AG04449 (cell line): ENCODE results near the gene DAB2IP.
A peak's percentile ranks its signal among the peaks of the same experiment; 100 is the strongest.

ENCODE experiments used
- CTCF ChIA-PET: fragments of 350-600 bp; formaldehyde crosslinking; extraction: SDS; loops from one replicate; lab custom pipeline; 2021; ENCODE audit warnings: antibody characterized with exemption; lab: Yijun Ruan, JAX
- POLR2A ChIA-PET: fragments of 400-600, 350-600 bp; formaldehyde crosslinking; extraction: SDS; loops from one replicate; lab custom pipeline; 2020; ENCODE audit warnings: antibody characterized with exemption, inconsistent platforms; lab: Yijun Ruan, JAX
- DNase-seq: peaks from one replicate; pipeline ENCODE4 v3.0.0-alpha.2; 2010; ENCODE audit warnings: low read depth, low spot score
- H3K4me3 ChIP-seq: 2 replicates; pipeline ENCODE4 v1.5.1; 2011; ENCODE audit warnings: low read depth, mild to moderate bottlenecking, control low read depth, low read length
- CTCF ChIP-seq: IDR thresholded peaks from one replicate; pipeline ENCODE4 v1.5.1; 2011; ENCODE audit warnings: mild to moderate bottlenecking, moderate library complexity, low read length, control low read depth, inconsistent platforms; ENCODE audit not compliant: insufficient read depth; ENCODE audit errors: missing control alignments

DAB2IP gene

GRCh38 chr9:121608168-121608853 lies 43.1 kb upstream of the DAB2IP start:
- TF ChIP-seq CTCF: no peak
- ChIA-PET POLR2A (no interaction called here), CTCF (interaction anchor here (1.0 to 2.5 kb wide), 3 partner anchors 10 to 62 kb away, joined by 3 to 9 read pairs (median 3); no protein-coding TSS in a partner anchor)
- no peak overlapping the region; the same call in 1 of the 2 replicates for H3K4me3 ChIP-seq
- DNase-seq: no peak

GRCh38 chr9:121609822-121610637 lies 41.4 kb upstream of the DAB2IP start:
- ChIA-PET CTCF (interaction anchor here (0.9 to 2.5 kb wide), 7 partner anchors 9 to 71 kb away, joined by 3 to 10 read pairs (median 6); no protein-coding TSS in a partner anchor), POLR2A (no interaction called here)
- TF ChIP-seq CTCF: no peak
- DNase-seq: peak; percentile 36
- no peak overlapping the region for H3K4me3 ChIP-seq

GRCh38 chr9:121610638-121610953 lies 40.8 kb upstream of the DAB2IP start:
- CTCF ChIA-PET: interaction anchor here (1.0 to 2.5 kb wide), 3 partner anchors 10 to 77 kb away, joined by 3 to 9 read pairs (median 4); no protein-coding TSS in a partner anchor
- POLR2A ChIA-PET: no interaction called here
- no peak overlapping the region for H3K4me3 ChIP-seq
- TF ChIP-seq CTCF: no peak
- no peak for DNase-seq

- no peak for DNase-seq
- no peak for TF ChIP-seq CTCF
- ChIA-PET CTCF (interaction anchor here (0.8 to 1.7 kb wide), 7 partner anchors 8 to 73 kb away, joined by 3 to 7 read pairs (median 3); no protein-coding TSS in a partner anchor), POLR2A (no interaction called here)
- H3K4me3 ChIP-seq: no peak overlapping the region
These were observed 38.9 kb upstream of the DAB2IP start for GRCh38 chr9:121612511-121612998.

GRCh38 chr9:121613009-121613752 lies 38.3 kb upstream of the DAB2IP start:
- no peak overlapping the region for H3K4me3 ChIP-seq
- ChIA-PET POLR2A (no interaction called here), CTCF (interaction anchor here (0.9 to 1.1 kb wide), 4 partner anchors 10 to 67 kb away, joined by 3 to 5 read pairs (median 3); no protein-coding TSS in a partner anchor)
- no peak for DNase-seq
- no peak for TF ChIP-seq CTCF
